Activated naive CD8-positive, alpha-beta T cell treated with anti-CD3 and anti-CD28 coated beads, Interleukin-2, amount 50 U/mL, for 16 hours (primary cell): ENCODE measurements around the gene TBL1XR1.
"Not testable (repeated sequence)": the region's sequence is repeated elsewhere in the genome, so short reads cannot be mapped to it uniquely, and the experiment has no call there.

Source experiments
- DNase-seq: peaks from one replicate; pipeline ENCODE4 v3.0.0-alpha.2; 2020; ENCODE audit warnings: low read depth, low spot score

TBL1XR1 gene

GRCh38 chr3:177208223-177208622 lies 10.9 kb upstream of the TBL1XR1 start:
- DNase-seq, result no peak

GRCh38 chr3:177206936-177207335 lies 9.7 kb upstream of the TBL1XR1 start:
- no peak for DNase-seq

GRCh38 chr3:177203689-177204395 lies 6.6 kb upstream of the TBL1XR1 start:
- no peak for DNase-seq

GRCh38 chr3:177203016-177203415 lies 5.7 kb upstream of the TBL1XR1 start:
- DNase-seq, result not testable (repeated sequence)

- peak; percentile 16 for DNase-seq
These were observed 4.6 kb upstream of the TBL1XR1 start for GRCh38 chr3:177201700-177202397.

- no peak for DNase-seq
These were observed 2.0 kb upstream of the TBL1XR1 start for GRCh38 chr3:177199206-177199760.

- DNase-seq, result peak; percentile 6
These were observed 612 bp upstream of the TBL1XR1 start for GRCh38 chr3:177197727-177198460.

- peak; percentile 19 for DNase-seq
These were observed 734 bp downstream of the TBL1XR1 start for GRCh38 chr3:177196456-177197040.

GRCh38 chr3:177196008-177196455 lies 1.2 kb downstream of the TBL1XR1 start:
- no peak for DNase-seq

GRCh38 chr3:177195242-177195991 lies 1.9 kb downstream of the TBL1XR1 start:
- DNase-seq, result no peak

- no peak for DNase-seq
These were observed 3.0 kb downstream of the TBL1XR1 start for GRCh38 chr3:177194299-177194698.

GRCh38 chr3:177193688-177194268 lies 3.5 kb downstream of the TBL1XR1 start:
- DNase-seq, result no peak

GRCh38 chr3:177193275-177193674 lies 4.0 kb downstream of the TBL1XR1 start:
- not testable (repeated sequence) for DNase-seq

GRCh38 chr3:177190756-177191681 lies 6.3 kb downstream of the TBL1XR1 start:
- no peak for DNase-seq

GRCh38 chr3:177190184-177190583 lies 7.1 kb downstream of the TBL1XR1 start:
- DNase-seq, result not testable (repeated sequence)

- not testable (repeated sequence) for DNase-seq
These were observed 9.0 kb downstream of the TBL1XR1 start for GRCh38 chr3:177188325-177188724.

- DNase-seq, result no peak
These were observed 11.0 kb downstream of the TBL1XR1 start for GRCh38 chr3:177186306-177186705.

GRCh38 chr3:177185035-177185574 lies 12.2 kb downstream of the TBL1XR1 start:
- no peak for DNase-seq

GRCh38 chr3:177184602-177185001 lies 12.7 kb downstream of the TBL1XR1 start:
- not testable (repeated sequence) for DNase-seq
